HG02642 (cell line): ENCODE results near the gene PRMT7.

Source experiments
- ATAC-seq: cut with Tn5 transposase; IDR thresholded peaks from one replicate; pipeline ENCODE4 v1.9.1; 2021; ENCODE audit warnings: mild to moderate bottlenecking; ENCODE audit not compliant: unreplicated experiment, poor library complexity

PRMT7 gene

GRCh38 chr16:68310774-68311511, at the start of gene PRMT7, which contains the start of gene SLC7A6OS:
Gene PRMT7, plus strand, starts transcription at chr16:68311019. Its CDS starts 4,961 bp downstream, at chr16:68315980.
Gene SLC7A6OS, minus strand, starts transcription at chr16:68310946. Its CDS starts 20 bp downstream, at chr16:68310926.
- peak; percentile 98 for ATAC-seq

- no peak for ATAC-seq
Observed at GRCh38 chr16:68263559-68264127, 47.2 kb upstream of the PRMT7 start.

- ATAC-seq: peak; percentile 75
Observed at GRCh38 chr16:68264128-68265077, 46.4 kb upstream of the PRMT7 start, which contains the start of gene SLC7A6. Gene SLC7A6, plus strand, starts transcription at chr16:68264526. Its CDS starts 10,201 bp downstream, at chr16:68274727.

- peak; percentile 4 for ATAC-seq
Observed at GRCh38 chr16:68265078-68265920, 45.5 kb upstream of the PRMT7 start.

GRCh38 chr16:68267612-68268405, 43.0 kb upstream of the PRMT7 start:
- no peak for ATAC-seq

- no peak for ATAC-seq
Observed at GRCh38 chr16:68269793-68270192, 41.0 kb upstream of the PRMT7 start.

- ATAC-seq: no peak
Observed at GRCh38 chr16:68270353-68270752, 40.5 kb upstream of the PRMT7 start.

- no peak for ATAC-seq
Observed at GRCh38 chr16:68272507-68273209, 38.2 kb upstream of the PRMT7 start.

GRCh38 chr16:68273459-68273858, 37.4 kb upstream of the PRMT7 start:
- no peak for ATAC-seq

- no peak for ATAC-seq
Observed at GRCh38 chr16:68273896-68274295, 36.9 kb upstream of the PRMT7 start.

- no peak for ATAC-seq
Observed at GRCh38 chr16:68274441-68274840, 36.4 kb upstream of the PRMT7 start.

GRCh38 chr16:68275611-68276191, 35.1 kb upstream of the PRMT7 start:
- ATAC-seq: peak; percentile 59

GRCh38 chr16:68276223-68276622, 34.6 kb upstream of the PRMT7 start:
- ATAC-seq: no peak

- no peak for ATAC-seq
Observed at GRCh38 chr16:68279726-68280558, 30.9 kb upstream of the PRMT7 start.

- no peak for ATAC-seq
Observed at GRCh38 chr16:68281368-68282063, 29.3 kb upstream of the PRMT7 start.

- no peak for ATAC-seq
Observed at GRCh38 chr16:68282064-68282452, 28.8 kb upstream of the PRMT7 start.

- no peak for ATAC-seq
Observed at GRCh38 chr16:68283346-68283745, 27.5 kb upstream of the PRMT7 start.
